GM12874 (cell line): Measurements from ENCODE around the gene POU3F3.

Experiments
- CTCF ChIP-seq: IDR thresholded peaks from 2 replicates; pipeline ENCODE4 v1.5.1; 2011; ENCODE audit warnings: low read depth, mild to moderate bottlenecking, control low read depth, low read length, moderate library complexity; ENCODE audit not compliant: insufficient read depth

The POU3F3 gene

DNA sequence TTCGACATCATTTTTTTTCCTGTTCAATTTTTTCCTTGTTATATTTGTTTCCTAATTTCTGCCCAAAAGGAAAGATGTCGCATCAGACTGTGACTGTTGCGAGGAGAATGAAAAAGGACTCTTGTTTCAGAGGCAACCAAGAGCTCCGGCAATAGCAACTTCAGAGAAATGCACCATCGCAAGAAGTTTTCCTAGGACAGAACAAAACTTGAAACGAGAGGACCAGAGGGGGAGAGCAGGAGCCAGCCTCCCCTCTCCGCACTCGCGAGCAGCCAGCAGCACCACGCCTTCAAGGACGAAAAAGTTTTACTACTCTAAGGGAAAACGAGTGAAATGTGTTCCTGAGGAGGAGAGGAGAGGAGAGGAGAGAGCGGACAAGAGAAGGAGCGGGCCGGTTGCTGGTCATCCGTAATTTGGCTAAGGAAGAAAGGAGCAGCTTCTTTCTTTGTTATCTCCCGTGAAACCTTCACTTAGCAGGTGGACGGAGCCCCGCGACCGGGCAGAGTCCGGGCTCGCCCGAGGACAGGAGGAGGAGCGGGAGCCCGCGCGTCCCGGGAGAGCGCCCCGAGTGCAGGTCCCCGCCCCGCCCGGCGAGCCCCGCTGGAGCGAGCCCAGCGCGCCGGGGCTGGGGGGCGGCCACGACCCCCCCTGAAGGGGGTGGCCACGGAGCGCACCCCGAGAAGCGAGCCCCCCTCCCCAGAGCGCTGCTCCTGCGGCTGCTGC, 744 bp downstream of the POU3F3 start:
- no peak for TF ChIP-seq CTCF

GRCh38 chr2:104855221-104856085, 1.5 kb downstream of the POU3F3 start:
- TF ChIP-seq CTCF = no peak

DNA sequence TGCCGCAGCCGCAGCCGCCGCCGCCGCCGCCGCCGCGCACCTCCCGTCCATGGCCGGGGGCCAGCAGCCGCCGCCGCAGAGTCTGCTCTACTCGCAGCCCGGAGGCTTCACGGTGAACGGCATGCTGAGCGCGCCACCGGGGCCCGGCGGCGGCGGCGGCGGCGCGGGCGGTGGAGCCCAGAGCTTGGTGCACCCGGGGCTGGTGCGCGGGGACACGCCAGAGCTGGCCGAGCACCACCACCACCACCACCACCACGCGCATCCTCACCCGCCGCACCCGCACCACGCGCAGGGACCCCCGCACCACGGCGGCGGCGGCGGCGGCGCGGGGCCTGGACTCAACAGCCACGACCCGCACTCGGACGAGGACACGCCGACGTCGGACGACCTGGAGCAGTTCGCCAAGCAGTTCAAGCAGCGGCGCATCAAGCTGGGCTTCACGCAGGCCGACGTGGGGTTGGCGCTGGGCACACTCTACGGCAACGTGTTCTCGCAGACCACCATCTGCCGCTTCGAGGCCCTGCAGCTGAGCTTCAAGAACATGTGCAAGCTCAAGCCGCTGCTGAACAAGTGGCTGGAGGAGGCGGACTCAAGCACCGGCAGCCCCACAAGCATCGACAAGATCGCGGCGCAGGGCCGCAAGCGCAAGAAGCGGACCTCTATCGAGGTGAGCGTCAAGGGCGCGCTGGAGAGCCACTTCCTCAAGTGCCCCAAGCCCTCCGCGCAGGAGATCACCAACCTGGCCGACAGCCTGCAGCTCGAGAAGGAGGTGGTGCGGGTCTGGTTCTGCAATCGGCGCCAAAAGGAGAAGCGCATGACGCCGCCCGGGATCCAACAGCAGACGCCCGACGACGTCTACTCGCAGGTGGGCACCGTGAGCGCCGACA, 2.4 kb downstream of the POU3F3 start:
- no peak for TF ChIP-seq CTCF

- TF ChIP-seq CTCF = no peak
These were observed 3.0 kb downstream of the POU3F3 start for GRCh38 chr2:104856973-104857261.

DNA sequence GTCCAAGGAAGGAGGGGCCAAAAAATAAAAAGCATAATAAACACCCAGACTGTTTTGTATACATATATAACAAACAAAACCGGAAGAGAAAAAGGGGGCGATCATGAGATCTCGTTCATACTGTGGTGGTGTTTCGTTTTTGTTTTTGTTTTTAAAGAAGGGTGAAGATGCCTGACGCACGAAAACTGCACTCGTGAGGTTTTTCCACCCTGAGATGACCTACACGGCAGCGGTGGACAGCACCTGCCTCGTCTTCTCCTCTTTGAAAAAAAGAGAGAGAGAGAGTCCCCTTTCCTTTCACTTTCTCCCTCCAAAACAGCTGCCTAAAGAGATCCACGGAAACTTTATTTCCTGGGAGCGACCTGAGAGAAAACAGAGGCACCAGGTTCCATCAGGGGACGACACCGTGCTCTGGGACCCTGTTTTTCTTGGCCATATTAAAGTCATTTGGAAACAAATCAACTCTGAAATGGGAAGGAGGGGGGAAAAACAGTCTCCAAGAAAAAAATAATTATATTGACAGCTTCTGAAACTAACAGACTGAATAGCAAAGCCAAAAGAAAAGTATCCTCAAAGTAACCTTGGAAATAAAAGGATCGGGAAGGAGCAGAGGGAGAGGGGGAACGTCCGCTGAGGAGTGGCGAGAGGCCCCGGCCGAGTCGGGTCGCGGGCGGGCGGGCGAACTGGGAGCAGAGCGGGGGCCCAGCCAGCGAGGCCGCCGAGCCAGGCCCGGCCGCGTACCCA, 3.5 kb downstream of the POU3F3 start:
- no peak for TF ChIP-seq CTCF

- no peak for TF ChIP-seq CTCF
These were observed 4.4 kb downstream of the POU3F3 start for GRCh38 chr2:104858006-104858978.
